A549 (cell line): Measurements from ENCODE around the gene WWC1. TPM values are rescaled to one million over a fixed set of nuclear protein-coding genes. Genes with fewer than 3 reads are reported as not detected.

Experiments used
- ATAC-seq, 2 experiments: fragments of 200-7000 bp in 1 of 2; fragments of >200 bp in 1 of 2; cut with Nextera tagmentation in 1 of 2; cut with Tn5 transposase in 1 of 2; 3 replicates each; pipeline versions ENCODE4 v1.8.0 to v1.9.1; 2018 to 2020; ENCODE audit warnings: mild to moderate bottlenecking in 1 of 2, moderate library complexity in 1 of 2
- CTCF ChIA-PET: fragments of 300-600 bp; sonication (Branson Sonifier 250); formaldehyde crosslinking; extraction: SDS; loops from one replicate; lab custom pipeline; 2021; ENCODE audit warnings: antibody characterized with exemption, inconsistent platforms; lab: Yijun Ruan, JAX
- POLR2A ChIA-PET: fragments of 350-600 bp; formaldehyde crosslinking; extraction: SDS; loops from one replicate; lab custom pipeline; 2021; ENCODE audit warnings: antibody characterized with exemption, inconsistent platforms; lab: Yijun Ruan, JAX
- DNase-seq, 2 experiments: peaks; one replicate each; pipeline versions ENCODE4 v3.0.0 to v3.0.0-alpha.2; 2011 to 2016; ENCODE audit warnings: low read depth in 1 of 2, low spot score in 1 of 2
- FAIRE-seq: peaks from 2 replicates; lab custom pipeline; 2011; peaks lifted over from hg19 to GRCh38; lab: Jason Lieb, UNC
- H3K27ac ChIP-seq, 2 experiments: fragments of >200 bp; sonication (Bioruptor Twin); formaldehyde crosslinking; 3 replicates each; pipeline ENCODE4 v1.5.1; 2016 to 2017
- H3K4me1 ChIP-seq: fragments of >200 bp; sonication (Bioruptor Twin); formaldehyde crosslinking; 3 replicates; pipeline ENCODE4 v1.6.1; 2016
- H3K4me2 ChIP-seq: fragments of >200 bp; sonication (Bioruptor Twin); formaldehyde crosslinking; 3 replicates; pipeline ENCODE4 v1.6.1; 2016
- H3K4me3 ChIP-seq: fragments of >200 bp; sonication (Bioruptor Twin); formaldehyde crosslinking; 3 replicates; pipeline ENCODE4 v1.5.1; 2016
- H3K9me3 ChIP-seq: fragments of >200 bp; sonication (Bioruptor Twin); formaldehyde crosslinking; 3 replicates; pipeline ENCODE4 v1.6.1; 2016
- BHLHE40 ChIP-seq: IDR thresholded peaks from 2 replicates; pipeline ENCODE4 v1.6.1; 2012; ENCODE audit warnings: low read depth, low read length, inconsistent platforms
- CBX2 ChIP-seq: fragments of 200-600 bp; sonication (generic); IDR thresholded peaks from 2 replicates; pipeline ENCODE4 v1.6.1; 2016; ENCODE audit warnings: low read depth, mild to moderate bottlenecking, borderline replicate concordance
- CBX8 ChIP-seq: fragments of 200-600 bp; sonication (generic); IDR thresholded peaks from 2 replicates; pipeline ENCODE4 v1.6.1; 2016
- CHD4 ChIP-seq: fragments of 200-600 bp; sonication (generic); IDR thresholded peaks from 2 replicates; pipeline ENCODE4 v1.6.1; 2016; ENCODE audit warnings: antibody characterized with exemption, mild to moderate bottlenecking, borderline replicate concordance
- EHF ChIP-seq: fragments of 250-450 bp; sonication (Bioruptor Pico); IDR thresholded peaks from 2 replicates; pipeline ENCODE4 v1.5.0; 2020; ENCODE audit warnings: mild to moderate bottlenecking
- EHMT2 ChIP-seq: fragments of 200-600 bp; sonication (generic); IDR thresholded peaks from 2 replicates; pipeline ENCODE4 v1.6.1; 2016; ENCODE audit warnings: antibody characterized with exemption, low read depth, mild to moderate bottlenecking, moderate library complexity
- EP300 ChIP-seq, 2 experiments: fragments of >200 bp; sonication (Bioruptor Twin); formaldehyde crosslinking; IDR thresholded peaks; 2 replicates in 1 of 2; 3 replicates in 1 of 2; pipeline ENCODE4 v1.6.1; 2016 to 2017
- ESRRA ChIP-seq: fragments of 150-350 bp; IDR thresholded peaks from 2 replicates; pipeline ENCODE4 v1.6.1; 2014; ENCODE audit warnings: mild to moderate bottlenecking, low read length, borderline replicate concordance
- FOSL2 ChIP-seq, 2 experiments: fragments of 450-650 bp in 1 of 2; fragments of >200 bp in 1 of 2; sonication (Bioruptor Twin) in 1 of 2; formaldehyde crosslinking; IDR thresholded peaks; 2 replicates each; pipeline versions ENCODE4 v1.5.0 to v1.6.1; 2016 to 2020; ENCODE audit warnings: mild to moderate bottlenecking in 1 of 2, moderate library complexity in 1 of 2
- HDAC2 ChIP-seq: fragments of 200-600 bp; sonication (generic); IDR thresholded peaks from 2 replicates; pipeline ENCODE4 v1.6.1; 2016
- HOXA7 ChIP-seq: fragments of 250-450 bp; sonication (Bioruptor Pico); IDR thresholded peaks from 2 replicates; pipeline ENCODE4 v1.5.0; 2020; ENCODE audit warnings: mild to moderate bottlenecking, moderate library complexity
- HOXB5 ChIP-seq: fragments of 250-450 bp; sonication (Bioruptor Pico); IDR thresholded peaks from 2 replicates; pipeline ENCODE4 v1.5.0; 2020; ENCODE audit warnings: mild to moderate bottlenecking, moderate library complexity
- JUNB ChIP-seq: fragments of >200 bp; sonication (Bioruptor Twin); formaldehyde crosslinking; IDR thresholded peaks from 2 replicates; pipeline ENCODE4 v1.6.1; 2016
- KDM5A ChIP-seq: fragments of 200-600 bp; sonication (generic); IDR thresholded peaks from 2 replicates; pipeline ENCODE4 v1.6.1; 2016; ENCODE audit warnings: antibody characterized with exemption, mild to moderate bottlenecking
- MAFK ChIP-seq: fragments of 450-650 bp; IDR thresholded peaks from 2 replicates; pipeline ENCODE4 v1.6.1; 2014; ENCODE audit not compliant: partially characterized antibody
- MAZ ChIP-seq: fragments of 150-350 bp; IDR thresholded peaks from 2 replicates; pipeline ENCODE4 v1.6.1; 2014; ENCODE audit warnings: antibody characterized with exemption, low read depth, low read length, borderline replicate concordance
- NPAS2 ChIP-seq: fragments of 250-450 bp; sonication (Bioruptor Pico); IDR thresholded peaks from 2 replicates; pipeline ENCODE4 v1.8.0; 2022; ENCODE audit warnings: mild to moderate bottlenecking, moderate library complexity, borderline replicate concordance
- NR3C1 ChIP-seq: fragments of >200 bp; sonication (Bioruptor Twin); formaldehyde crosslinking; IDR thresholded peaks from 3 replicates; pipeline ENCODE4 v1.6.1; 2017
- RAD21 ChIP-seq, 2 experiments: fragments of >200 bp in 1 of 2; sonication (Bioruptor Twin) in 1 of 2; formaldehyde crosslinking in 1 of 2; IDR thresholded peaks in 1 of 2; conservative IDR thresholded peaks in 1 of 2; 2 replicates in 1 of 2; 3 replicates in 1 of 2; pipeline ENCODE4 v1.6.1; 2012 to 2018; ENCODE audit warnings: inconsistent platforms in 1 of 2
- RNF2 ChIP-seq: fragments of 200-600 bp; sonication (generic); IDR thresholded peaks from 2 replicates; pipeline ENCODE4 v1.6.1; 2016; ENCODE audit warnings: low read depth, mild to moderate bottlenecking, antibody characterized with exemption, moderate library complexity, borderline replicate concordance
- SMC3 ChIP-seq: fragments of >200 bp; sonication (Bioruptor Twin); formaldehyde crosslinking; IDR thresholded peaks from 3 replicates; pipeline ENCODE4 v1.6.1; 2018; ENCODE audit warnings: inconsistent platforms
- SREBF2 ChIP-seq: fragments of 450-650 bp; IDR thresholded peaks from 2 replicates; pipeline ENCODE4 v1.6.1; 2014; ENCODE audit warnings: mild to moderate bottlenecking, moderate library complexity
- TP53 ChIP-seq: fragments of 250-450 bp; sonication (Bioruptor Pico); IDR thresholded peaks from 2 replicates; pipeline ENCODE4 v1.5.0; 2021; ENCODE audit warnings: mild to moderate bottlenecking, moderate library complexity
- WGBS: methylation state at CpG from one replicate; pipeline ENCODE4 v1.1.6; 2017; ENCODE audit errors: missing lambda C conversion rate; 5-methylcytosine and 5-hydroxymethylcytosine counted together
- polyA plus RNA-seq, 4 experiments: library from polyadenylated mRNA; depleted of rRNA in 3 of 4; stranded (reverse); fragments of >200 nt; fragmentation: RNase III in 1 of 4; extraction: RNeasy Plus Mini Kit Qiagen cat#74134 plus additional on column Dnase treatment in 1 of 4; gene quantifications; 2 replicates in 3 of 4; 3 replicates in 1 of 4; pipeline ENCODE4 v1.2.3, GENCODE V29; 2011 to 2017
- TF ChIP-seq, protein P1 (sequence below): IDR thresholded peaks from 2 replicates; pipeline ENCODE4 v1.6.1; 2012

The WWC1 gene
- polyA plus RNA-seq, 2 of the 4 experiments (the other 2 are of a cell fraction) = 88.5 to 98.1 TPM

DNA sequence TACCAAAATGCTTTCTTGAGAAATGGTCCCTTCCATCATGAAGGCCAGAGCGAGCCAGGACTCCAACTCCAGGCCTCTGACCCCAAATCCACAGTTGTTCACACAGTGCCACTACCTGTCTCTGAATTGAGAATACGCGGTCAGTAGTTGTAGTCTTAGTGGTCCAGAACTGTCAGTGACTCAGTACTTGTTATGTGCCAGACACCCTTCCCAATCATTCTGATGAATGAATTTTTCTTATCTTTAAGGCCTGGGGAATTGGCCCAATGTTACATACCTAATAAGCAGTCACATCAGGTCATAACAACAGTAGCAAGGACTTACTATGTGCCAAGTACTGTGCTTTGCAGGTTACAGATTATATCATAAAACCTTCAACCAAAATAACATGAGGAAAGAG lies 122.2 kb downstream of the WWC1 start:
- no peak for TF ChIP-seq SREBF2
- TF ChIP-seq, protein P1, sequence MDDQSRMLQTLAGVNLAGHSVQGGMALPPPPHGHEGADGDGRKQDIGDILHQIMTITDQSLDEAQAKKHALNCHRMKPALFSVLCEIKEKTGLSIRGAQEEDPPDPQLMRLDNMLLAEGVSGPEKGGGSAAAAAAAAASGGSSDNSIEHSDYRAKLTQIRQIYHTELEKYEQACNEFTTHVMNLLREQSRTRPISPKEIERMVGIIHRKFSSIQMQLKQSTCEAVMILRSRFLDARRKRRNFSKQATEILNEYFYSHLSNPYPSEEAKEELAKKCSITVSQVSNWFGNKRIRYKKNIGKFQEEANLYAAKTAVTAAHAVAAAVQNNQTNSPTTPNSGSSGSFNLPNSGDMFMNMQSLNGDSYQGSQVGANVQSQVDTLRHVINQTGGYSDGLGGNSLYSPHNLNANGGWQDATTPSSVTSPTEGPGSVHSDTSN = no peak
- TF ChIP-seq BHLHE40 = no peak
- no peak for TF ChIP-seq RNF2
- no peak for TF ChIP-seq FOSL2 (IDR thresholded peaks at IDR 0.05)
- TF ChIP-seq FOSL2 (CRISPR knock-in tag; IDR thresholded peaks at IDR 0.05) = no peak
- no peak for TF ChIP-seq HOXA7 (CRISPR knock-in tag)
- no peak for TF ChIP-seq HDAC2
- no peak for TF ChIP-seq CBX2
- no peak for TF ChIP-seq MAFK
- POLR2A ChIA-PET = no interaction called here
- H3K4me2 ChIP-seq = no peak overlapping the region
- peaks cover 28% of the 10 kb centered on the region for H3K4me1 ChIP-seq
- CTCF ChIA-PET = interaction anchor here (0.7 to 1.0 kb wide), 2 partner anchors 47 to 145 kb away, joined by 3 to 4 read pairs; no protein-coding TSS in a partner anchor
- FAIRE-seq = no peak
- no peak for DNase-seq
- no peak overlapping the region for H3K4me3 ChIP-seq
- no peak overlapping the region for H3K27ac ChIP-seq
- no peaks in the 10 kb centered on the region for H3K9me3 ChIP-seq
- 98% methylated on average over 3 of the region's 3 CpGs for WGBS
- ATAC-seq = no peak

DNA sequence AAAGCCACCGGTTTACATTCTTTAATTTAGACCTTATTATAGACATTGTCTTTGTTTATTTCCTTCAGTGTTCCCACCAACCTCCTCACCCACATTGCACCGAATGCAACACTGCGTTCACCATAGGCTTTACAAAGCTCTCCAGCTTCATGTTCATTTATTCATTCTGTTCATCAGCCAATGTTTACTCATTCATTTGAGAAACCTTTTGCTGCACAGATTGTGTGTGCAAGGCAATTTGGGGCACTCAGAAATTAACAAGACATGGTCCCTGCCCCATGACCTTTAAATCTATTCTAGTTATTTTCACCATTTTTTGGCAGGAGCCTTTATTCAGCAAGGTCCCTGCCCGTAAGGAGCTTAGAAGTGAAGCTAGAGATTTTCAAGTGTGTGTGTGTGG lies 124.0 kb downstream of the WWC1 start:
- TF ChIP-seq NPAS2 (CRISPR knock-in tag) (no peak), CHD4 (no peak), EHF (CRISPR knock-in tag) (no peak)
- H3K27ac ChIP-seq = no peak overlapping the region
- no peak overlapping the region for H3K4me2 ChIP-seq
- H3K4me3 ChIP-seq = no peak overlapping the region
- ChIA-PET POLR2A (no interaction called here), CTCF (interaction anchor here (5.0 kb wide), 1 partner anchor 146 kb away, joined by 21 read pairs; no protein-coding TSS in a partner anchor)
- H3K4me1 ChIP-seq = peaks cover 10% of the 10 kb centered on the region; the same call in 1 of the 3 replicates
- no peak for ATAC-seq
- no peak for FAIRE-seq
- no peaks in the 10 kb centered on the region for H3K9me3 ChIP-seq
- no peak for DNase-seq
- 83% methylated on average over 4 of the region's 4 CpGs for WGBS

DNA sequence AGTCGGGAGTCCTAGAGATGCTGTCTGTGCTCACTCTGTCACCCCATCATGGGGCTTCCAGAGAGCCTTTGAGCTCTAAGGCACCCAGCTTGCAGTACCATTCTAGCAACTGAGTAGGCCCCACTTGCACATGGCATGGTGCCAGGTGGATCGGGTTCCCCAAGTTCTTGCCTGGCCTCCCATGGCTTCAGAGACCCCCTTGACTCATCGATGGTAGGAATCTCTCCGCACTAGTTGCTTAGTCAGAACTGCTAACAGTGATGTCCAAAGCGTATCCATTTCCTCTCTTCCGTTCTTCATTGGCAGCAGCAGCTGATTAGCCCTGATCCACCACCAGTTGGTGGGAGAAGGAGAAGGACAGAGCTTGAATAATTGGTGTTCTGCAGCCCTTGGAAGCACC lies 124.5 kb downstream of the WWC1 start:
- FAIRE-seq = no peak
- POLR2A ChIA-PET = no interaction called here

DNA sequence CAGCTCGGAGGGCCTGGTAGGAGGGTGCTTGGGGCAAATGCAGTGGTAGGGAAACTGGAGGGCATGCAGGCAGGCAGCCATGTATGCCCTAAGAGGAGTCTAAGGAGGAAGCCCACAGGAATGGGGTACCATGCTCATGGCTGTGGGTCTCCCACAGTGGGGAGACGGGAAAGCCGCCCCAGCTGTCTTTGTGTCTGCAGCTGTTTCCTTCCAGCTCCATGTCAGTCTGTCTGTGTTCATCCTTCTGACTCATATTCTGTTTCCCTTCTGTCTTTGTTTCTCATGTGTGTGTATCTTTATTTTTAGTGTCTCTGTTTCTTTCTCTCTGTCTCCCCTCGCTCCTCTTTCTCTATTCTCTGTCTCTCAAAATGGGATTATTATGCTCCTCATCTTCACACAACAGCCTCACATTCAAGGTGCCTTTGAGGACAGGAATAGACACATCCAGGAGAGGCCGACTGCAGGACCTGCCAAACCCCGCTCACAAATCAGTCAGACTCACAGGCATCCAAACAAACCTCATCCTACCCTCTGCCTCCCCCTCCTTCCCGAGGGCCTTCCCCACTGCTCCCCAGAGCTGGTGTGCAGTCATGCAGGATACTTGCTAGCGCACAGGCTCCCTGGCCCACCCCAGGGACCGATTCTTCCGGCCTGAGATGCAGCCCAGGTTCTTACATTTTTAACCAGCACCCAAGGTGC lies 126.4 kb downstream of the WWC1 start:
- WGBS = 82% methylated on average over 8 of the region's 10 CpGs
- Histone ChIP-seq H3K27ac (no peak overlapping the region), H3K4me1 (peaks cover 20% of the 10 kb centered on the region), H3K4me3 (no peak overlapping the region), H3K9me3 (no peaks in the 10 kb centered on the region), H3K4me2 (no peak overlapping the region)
- POLR2A ChIA-PET = no interaction called here
- TF ChIP-seq HOXB5 (CRISPR knock-in tag) (no peak), SMC3 (no peak)
- FAIRE-seq = no peak
- CTCF ChIA-PET = interaction anchor here (0.5 to 5.0 kb wide), 5 partner anchors 7 to 148 kb away, joined by 3 to 21 read pairs (median 4); no protein-coding TSS in a partner anchor
- DNase-seq = no peak
- ATAC-seq = no peak

More for the DNA sequence above, 124.5 kb downstream of the WWC1 start:
- H3K4me1 ChIP-seq = 0 out of 3 replicates have a peak, but pooled peaks cover 7% of the 10 kb centered on the region
- TF ChIP-seq MAZ (no peak), EHMT2 (no peak), KDM5A (no peak), CBX8 (no peak), RAD21 (conservative IDR thresholded peaks at IDR 0.05 in 1 of 2, IDR thresholded peaks at IDR 0.05 in 1 of 2) (no peak), ESRRA (no peak), EP300 (IDR thresholded peaks at IDR 0.05) (no peak), JUNB (no peak), TP53 (CRISPR knock-in tag) (no peak), MAFK (no peak), NR3C1 (no peak)
- DNase-seq (no peak), ATAC-seq (no peak)
- no peaks in the 10 kb centered on the region for H3K9me3 ChIP-seq
- H3K4me3 ChIP-seq = no peak overlapping the region
- WGBS = 98% methylated on average over 6 of the region's 6 CpGs
- H3K27ac ChIP-seq = no peak overlapping the region
- no peak overlapping the region for H3K4me2 ChIP-seq
- CTCF ChIA-PET = interaction anchor here (0.7 to 5.0 kb wide), 4 partner anchors 16 to 147 kb away, joined by 3 to 21 read pairs (median 4); no protein-coding TSS in a partner anchor
